ENCODE data around the gene CFAP54.

DNA sequence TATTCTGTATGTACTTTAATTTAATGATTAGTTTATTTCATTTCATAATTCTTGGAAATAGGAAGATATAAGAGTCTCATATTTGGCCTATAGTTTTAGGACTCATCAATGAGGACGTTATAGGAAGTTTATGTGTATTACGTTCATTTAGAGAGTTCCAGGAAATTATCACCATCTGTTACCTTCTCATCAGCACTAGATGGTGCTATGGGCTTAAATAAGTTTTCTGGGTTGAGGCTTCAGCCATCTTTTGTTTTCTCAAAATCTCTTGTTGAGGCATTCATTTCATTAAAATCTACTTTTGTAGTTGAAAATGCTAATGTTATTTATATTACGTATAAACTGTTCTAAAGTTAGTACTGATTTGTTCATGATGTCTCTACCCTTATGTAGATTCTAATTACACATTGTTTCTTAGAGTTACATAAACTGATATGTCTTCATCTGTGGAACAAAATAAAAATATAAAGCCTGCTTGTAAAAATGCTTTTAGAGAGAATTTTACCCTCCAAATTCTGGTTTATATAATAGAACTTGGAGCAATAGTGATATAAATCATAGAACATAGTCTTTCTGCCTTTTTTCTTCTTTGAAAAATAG lies 89.2 kb downstream of the CFAP54 start:
- TF ChIP-seq POLR2AphosphoS5 (IDR thresholded peaks at IDR 0.05; ENCODE audit: low read depth, low read length) = no peak
- TF ChIP-seq POLR2A (IDR thresholded peaks at IDR 0.05; ENCODE audit: low read depth, low read length) = no peak
